Endothelial cell of umbilical vein (primary cell): ENCODE results near the gene LYPD5. TPM values are rescaled to one million over a fixed set of nuclear protein-coding genes. Genes with fewer than 3 reads are reported as not detected.
A peak's percentile ranks its signal among the peaks of the same experiment; 100 is the strongest.

Experiments
- BruUV-seq: library from RNA; stranded (reverse); fragments of 400-500 nt; replicated peaks from 2 replicates; lab custom pipeline; 2021; lab: Mats Ljungman, UMichigan
- CTCF ChIA-PET: fragments of 300-600, 350-600 bp; sonication (Branson Sonifier 250); formaldehyde crosslinking; loops from one replicate; lab custom pipeline; 2021; ENCODE audit warnings: antibody characterized with exemption, inconsistent platforms; lab: Charles Lee
- POLR2A ChIA-PET: fragments of 300-600, 350-600 bp; sonication (Branson Sonifier 250); formaldehyde crosslinking; loops from one replicate; lab custom pipeline; 2021; ENCODE audit warnings: antibody characterized with exemption, inconsistent platforms; lab: Charles Lee
- DNase-seq: peaks from one replicate; pipeline ENCODE4 v3.0.0-alpha.2; 2011; ENCODE audit warnings: low read depth, low spot score
- FAIRE-seq: peaks from 2 replicates; lab custom pipeline; 2011; peaks lifted over from hg19 to GRCh38; lab: Jason Lieb, UNC
- H2AFZ ChIP-seq: 2 replicates; pipeline ENCODE4 v1.6.0; 2012; ENCODE audit warnings: low read depth, low read length, control low read depth, inconsistent platforms
- H3K27ac ChIP-seq: 2 replicates; pipeline ENCODE4 v1.5.1; 2011; ENCODE audit warnings: low read depth, mild to moderate bottlenecking, control low read depth, low read length, moderate library complexity; ENCODE audit not compliant: insufficient read depth
- H3K27me3 ChIP-seq, 2 experiments: 2 replicates each; pipeline versions ENCODE4 v1.6.0 to v1.6.1; 2011; ENCODE audit warnings: low read length in 2 of 2, mixed read lengths in 1 of 2; ENCODE audit not compliant: control insufficient read depth in 2 of 2, insufficient read depth in 2 of 2
- H3K36me3 ChIP-seq, 2 experiments: 2 replicates in 1 of 2; 3 replicates in 1 of 2; pipeline ENCODE4 v1.5.1; 2011; ENCODE audit warnings: low read length in 2 of 2, mild to moderate bottlenecking in 1 of 2, moderate library complexity in 1 of 2; ENCODE audit not compliant: control insufficient read depth in 2 of 2, insufficient read depth in 2 of 2; ENCODE audit errors: extremely low read depth in 1 of 2
- H3K4me1 ChIP-seq: 3 replicates; pipeline ENCODE4 v1.5.1; 2011; ENCODE audit warnings: mild to moderate bottlenecking, low read length; ENCODE audit not compliant: control insufficient read depth, insufficient read depth; ENCODE audit errors: extremely low read depth
- H3K4me2 ChIP-seq: 2 replicates; pipeline ENCODE4 v1.6.1; 2011; ENCODE audit warnings: low read length, control low read depth, mixed read lengths; ENCODE audit not compliant: insufficient read depth
- H3K4me3 ChIP-seq, 3 experiments: fragments of 200-600 bp in 1 of 3; sonication (generic), shearing (Covaris generic) in 1 of 3; replicated peaks in 1 of 3; 2 replicates each; pipeline ENCODE4 v1.5.1; 2011 to 2016; ENCODE audit warnings: control low read depth in 3 of 3, low read length in 3 of 3, mild to moderate bottlenecking in 2 of 3, inconsistent platforms in 1 of 3, low read depth in 1 of 3, moderate library complexity in 1 of 3; ENCODE audit not compliant: insufficient read depth in 1 of 3
- H3K79me2 ChIP-seq: 2 replicates; pipeline ENCODE4 v1.6.0; 2012; ENCODE audit warnings: low read length, inconsistent platforms; ENCODE audit not compliant: control insufficient read depth, insufficient read depth
- H3K9ac ChIP-seq: replicated peaks from 2 replicates; pipeline ENCODE3; 2011; ENCODE audit warnings: low read length, control low read depth; ENCODE audit not compliant: insufficient read depth; ENCODE audit errors: extremely low read depth
- H3K9me1 ChIP-seq: replicated peaks from 3 replicates; pipeline ENCODE4 v1.6.0; 2011; ENCODE audit warnings: mild to moderate bottlenecking, low read length; ENCODE audit not compliant: control insufficient read depth, insufficient read depth; ENCODE audit errors: extremely low read depth
- H3K9me3 ChIP-seq: replicated peaks from 2 replicates; pipeline ENCODE4 v1.5.1; 2012; ENCODE audit warnings: low read length, inconsistent platforms; ENCODE audit not compliant: control insufficient read depth, insufficient read depth
- H4K20me1 ChIP-seq: replicated peaks from 2 replicates; pipeline ENCODE3; 2011; ENCODE audit warnings: mild to moderate bottlenecking, low read length; ENCODE audit not compliant: control insufficient read depth, insufficient read depth; ENCODE audit errors: extremely low read depth
- EZH2 ChIP-seq: IDR thresholded peaks from 2 replicates; pipeline ENCODE4 v1.6.1; 2012; ENCODE audit warnings: borderline replicate concordance, low read depth, mild to moderate bottlenecking, moderate library complexity, low read length, inconsistent platforms; ENCODE audit not compliant: severe bottlenecking
- FOS ChIP-seq: IDR thresholded peaks from 2 replicates; pipeline ENCODE4 v1.6.1; 2011; ENCODE audit warnings: mild to moderate bottlenecking, low read length, moderate library complexity, borderline replicate concordance; ENCODE audit not compliant: insufficient read depth
- JUN ChIP-seq: IDR thresholded peaks from 2 replicates; pipeline ENCODE4 v1.6.1; 2011; ENCODE audit warnings: borderline replicate concordance, low read depth; ENCODE audit not compliant: insufficient read length, insufficient read depth
- POLR2AphosphoS5 ChIP-seq: IDR thresholded peaks from 2 replicates; pipeline ENCODE4 v1.6.1; 2012; ENCODE audit warnings: low read depth, mild to moderate bottlenecking, control low read depth, low read length, moderate library complexity; ENCODE audit not compliant: insufficient read depth
- dilution Hi-C: fragments of 300-500 bp; cut with MboI; formaldehyde crosslinking; loops from one replicate; pipeline ENCODE4 v1.15.0; 2019; ENCODE audit warnings: low sequenced_read_pairs; ENCODE audit not compliant: extremely low pct_ligation_motif_present
- intact Hi-C: fragments of 100-400 bp; cut with micrococcal nuclease; formaldehyde crosslinking; loops from one replicate; pipeline ENCODE4 v1.10.0; 2022
- polyA plus RNA-seq, 4 experiments: library from polyadenylated mRNA; depleted of rRNA in 3 of 4; stranded (reverse) in 3 of 4; unstranded in 1 of 4; fragments of >200 nt; gene quantifications; 2 replicates each; pipeline versions ENCODE4 v1.2.1 to v1.2.3, GENCODE V29; 2011 to 2012; ENCODE audit warnings: missing spikeins in 1 of 4
- total RNA-seq: library from RNA; stranded (reverse); gene quantifications from 2 replicates; pipeline ENCODE4 v1.2.3, GENCODE V29; 2021
- TF ChIP-seq, protein P1 (sequence below): IDR thresholded peaks from 2 replicates; pipeline ENCODE4 v1.6.1; 2011; ENCODE audit not compliant: insufficient read depth, insufficient read length
- TF ChIP-seq, protein P2 (sequence below), 2 donors: IDR thresholded peaks; 1 replicate in 1 of 2; 2 replicates in 1 of 2; pipeline ENCODE4 v1.5.1; 2011; ENCODE audit warnings: low read length in 2 of 2, mild to moderate bottlenecking in 2 of 2, moderate library complexity in 2 of 2, control low read depth in 1 of 2, inconsistent platforms in 1 of 2, low read depth in 1 of 2; ENCODE audit not compliant: insufficient read depth in 1 of 2; ENCODE audit errors: extremely low read depth in 1 of 2

The LYPD5 gene
- total and polyA plus RNA-seq, 2 donors (not counting 3 experiments of a cell fraction or from before 2014, with no cell fraction given), result 0.28 TPM; not detected in 1

DNA sequence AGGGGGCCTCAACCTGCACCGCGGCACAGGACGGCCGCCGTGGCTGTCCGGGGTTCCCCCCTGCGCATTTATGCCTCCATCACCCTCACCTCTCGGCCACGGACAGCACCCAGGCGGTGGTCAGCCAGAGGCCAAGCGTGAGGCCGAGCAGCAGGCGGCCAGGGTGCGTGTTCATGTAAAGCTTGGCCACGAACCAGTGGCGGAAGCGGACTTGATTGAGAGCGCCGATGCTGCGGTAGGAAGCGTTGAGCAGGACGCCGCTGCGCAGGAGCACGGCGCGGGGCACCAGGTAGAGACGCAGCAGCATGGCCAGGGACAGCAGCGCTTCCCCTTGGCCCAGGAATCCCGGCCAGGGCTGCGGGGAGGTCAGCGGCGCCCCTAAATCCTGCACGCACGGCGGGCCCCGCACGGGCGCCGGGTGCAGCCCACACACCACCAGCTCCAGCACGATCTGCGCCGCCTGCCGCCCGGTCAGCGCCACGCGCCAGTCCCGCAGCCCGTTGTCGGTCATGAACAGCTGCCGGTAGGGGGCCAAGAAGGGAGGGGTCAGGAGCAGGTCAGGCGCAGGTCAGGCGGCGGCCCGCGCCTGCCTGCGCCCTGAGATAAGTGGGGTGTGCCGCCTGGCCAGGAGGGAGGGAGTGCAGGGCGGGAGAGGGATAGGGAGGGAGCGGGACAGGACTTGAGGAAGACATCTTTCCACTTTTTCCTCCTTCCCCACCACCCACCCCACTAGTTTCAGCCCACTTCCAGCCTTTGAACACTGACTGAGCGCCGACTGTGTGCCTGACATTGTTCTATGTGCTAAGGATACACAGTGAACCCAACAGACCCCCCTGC is 27.9 kb downstream of the LYPD5 start:
- Histone ChIP-seq H3K9me3 (no peaks in the 10 kb centered on the region), H3K4me1 (peaks cover 22% of the 10 kb centered on the region), H3K27ac (no peak overlapping the region), H3K4me2 (no peak overlapping the region), H3K4me3 (no peak overlapping the region), H3K27me3 (peaks cover 0 to 3% of the 10 kb centered on the region in 2 experiments), H3K79me2 (no peaks in the 10 kb centered on the region), H3K9me1 (no peaks in the 10 kb centered on the region), H2AFZ (peak overlapping the region; percentile 79), H3K36me3 (no peaks in the 10 kb centered on the region), H4K20me1 (no peaks in the 10 kb centered on the region), H3K9ac (no peak overlapping the region)
- dilution Hi-C loops, result no loop called here
- TF ChIP-seq, protein P1, sequence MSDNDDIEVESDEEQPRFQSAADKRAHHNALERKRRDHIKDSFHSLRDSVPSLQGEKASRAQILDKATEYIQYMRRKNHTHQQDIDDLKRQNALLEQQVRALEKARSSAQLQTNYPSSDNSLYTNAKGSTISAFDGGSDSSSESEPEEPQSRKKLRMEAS, result peak; percentile 3
- TF ChIP-seq, protein P2, sequence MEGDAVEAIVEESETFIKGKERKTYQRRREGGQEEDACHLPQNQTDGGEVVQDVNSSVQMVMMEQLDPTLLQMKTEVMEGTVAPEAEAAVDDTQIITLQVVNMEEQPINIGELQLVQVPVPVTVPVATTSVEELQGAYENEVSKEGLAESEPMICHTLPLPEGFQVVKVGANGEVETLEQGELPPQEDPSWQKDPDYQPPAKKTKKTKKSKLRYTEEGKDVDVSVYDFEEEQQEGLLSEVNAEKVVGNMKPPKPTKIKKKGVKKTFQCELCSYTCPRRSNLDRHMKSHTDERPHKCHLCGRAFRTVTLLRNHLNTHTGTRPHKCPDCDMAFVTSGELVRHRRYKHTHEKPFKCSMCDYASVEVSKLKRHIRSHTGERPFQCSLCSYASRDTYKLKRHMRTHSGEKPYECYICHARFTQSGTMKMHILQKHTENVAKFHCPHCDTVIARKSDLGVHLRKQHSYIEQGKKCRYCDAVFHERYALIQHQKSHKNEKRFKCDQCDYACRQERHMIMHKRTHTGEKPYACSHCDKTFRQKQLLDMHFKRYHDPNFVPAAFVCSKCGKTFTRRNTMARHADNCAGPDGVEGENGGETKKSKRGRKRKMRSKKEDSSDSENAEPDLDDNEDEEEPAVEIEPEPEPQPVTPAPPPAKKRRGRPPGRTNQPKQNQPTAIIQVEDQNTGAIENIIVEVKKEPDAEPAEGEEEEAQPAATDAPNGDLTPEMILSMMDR (IDR thresholded peaks at IDR 0.05; ENCODE audit: extremely low read depth in 1 of 2, insufficient read depth in 1 of 2, low read depth in 1 of 2, low read length in 2 of 2), result peak; percentile 27 to 93
- TF ChIP-seq EZH2 (peak; percentile 19), JUN (no peak), FOS (no peak), POLR2AphosphoS5 (no peak)
- peak; percentile 70 for DNase-seq
- intact Hi-C loops, result loop anchor here (1.0 kb wide), 2 partner anchors 8 to 29 kb away; no protein-coding TSS in a partner anchor
- ChIA-PET CTCF (interaction anchor here (0.7 to 6.8 kb wide), 24 partner anchors 8 to 106 kb away, joined by 3 to 114 read pairs (median 5); partner anchors contain the start of gene SMG9), POLR2A (interaction anchor here (0.5 kb wide), 1 partner anchor 53 kb away, joined by 4 read pairs; the partner anchor contains the start of gene ZNF283)
- no peak for FAIRE-seq
- no TSS peak for BruUV-seq
